ENCODE data around the gene CHI3L2.

The CHI3L2 gene

GRCh38 chr1:111269825-111270406 is 42.4 kb downstream of the CHI3L2 start:
- H3K4me1 Mint-ChIP-seq (ENCODE audit: low read depth): peaks cover 11% of the 10 kb centered on the region
- H3K4me3 Mint-ChIP-seq: no peak overlapping the region
- H3K36me3 Mint-ChIP-seq (ENCODE audit: low read depth): no peaks in the 10 kb centered on the region
- H3K9me3 Mint-ChIP-seq: peaks cover 16% of the 10 kb centered on the region
- no peak overlapping the region for H3K27ac Mint-ChIP-seq
- intact Hi-C loops (cut with micrococcal nuclease): no loop called here
- peaks cover 76% of the 10 kb centered on the region for H3K27me3 Mint-ChIP-seq

DNA sequence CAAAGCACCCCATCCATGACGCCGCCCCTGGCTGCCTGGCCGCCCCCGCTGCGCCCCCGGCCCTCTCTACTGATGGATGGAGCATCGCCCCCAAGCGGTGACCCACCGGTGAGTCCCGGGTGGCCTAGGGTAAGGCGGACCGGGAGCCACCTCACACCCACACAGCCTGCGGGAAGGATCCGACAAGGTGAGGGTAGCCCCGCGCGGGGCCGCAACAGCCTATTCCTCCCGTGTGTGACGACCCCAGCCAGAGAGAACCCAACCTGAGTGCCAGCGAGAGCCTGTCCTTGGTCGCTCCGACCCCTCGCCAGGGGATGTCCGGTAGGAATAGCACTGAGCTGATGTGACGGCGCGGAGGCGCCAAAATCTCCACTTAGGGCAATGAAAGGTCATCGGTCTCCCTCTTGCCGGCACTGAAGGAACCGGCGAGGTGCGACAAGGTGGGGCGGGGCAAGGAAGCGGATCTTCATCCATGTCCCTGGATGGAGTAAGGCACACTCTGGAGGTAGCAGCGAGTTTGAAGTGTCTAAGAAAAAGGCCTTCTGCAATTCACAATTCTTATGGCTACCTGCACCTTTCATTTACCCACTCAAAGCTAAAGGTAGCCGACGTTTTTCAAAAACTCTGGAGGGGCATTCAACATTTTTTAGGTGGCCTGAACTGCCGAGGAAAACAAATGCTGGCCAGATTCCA is 43.4 kb downstream of the CHI3L2 start:
- intact Hi-C loops (cut with micrococcal nuclease): no loop called here
- Mint-ChIP-seq H3K4me1 (ENCODE audit: low read depth) (peaks cover 11% of the 10 kb centered on the region), H3K4me3 (no peak overlapping the region)

GRCh38 chr1:111271464-111271801 is 43.9 kb downstream of the CHI3L2 start:
- Mint-ChIP-seq H3K27me3 (peaks cover 65% of the 10 kb centered on the region), H3K4me3 (no peak overlapping the region), H3K9me3 (peaks cover under 1% of the 10 kb centered on the region), H3K27ac (no peak overlapping the region), H3K4me1 (ENCODE audit: low read depth) (peaks cover 11% of the 10 kb centered on the region), H3K36me3 (ENCODE audit: low read depth) (no peaks in the 10 kb centered on the region)
- intact Hi-C loops (cut with micrococcal nuclease): no loop called here

More for the DNA sequence above, 43.4 kb downstream of the CHI3L2 start:
- H3K9me3 Mint-ChIP-seq: peaks cover 6% of the 10 kb centered on the region
- no peaks in the 10 kb centered on the region for H3K36me3 Mint-ChIP-seq (ENCODE audit: low read depth)
- no peak overlapping the region for H3K27ac Mint-ChIP-seq
- peaks cover 70% of the 10 kb centered on the region for H3K27me3 Mint-ChIP-seq

- H3K9me3 Mint-ChIP-seq: no peaks in the 10 kb centered on the region
- intact Hi-C loops (cut with micrococcal nuclease): no loop called here
- peaks cover 60% of the 10 kb centered on the region for H3K27me3 Mint-ChIP-seq
- H3K36me3 Mint-ChIP-seq (ENCODE audit: low read depth): no peaks in the 10 kb centered on the region
- H3K4me1 Mint-ChIP-seq (ENCODE audit: low read depth): peaks cover 11% of the 10 kb centered on the region
- H3K4me3 Mint-ChIP-seq: no peak overlapping the region
- H3K27ac Mint-ChIP-seq: no peak overlapping the region
Measured at GRCh38 chr1:111272081-111272480, 44.6 kb downstream of the CHI3L2 start.

- H3K4me1 Mint-ChIP-seq (ENCODE audit: low read depth): peaks cover 11% of the 10 kb centered on the region
- no peaks in the 10 kb centered on the region for H3K9me3 Mint-ChIP-seq
- no peak overlapping the region for H3K4me3 Mint-ChIP-seq
- H3K27me3 Mint-ChIP-seq: peaks cover 56% of the 10 kb centered on the region
- H3K27ac Mint-ChIP-seq: no peak overlapping the region
- no peaks in the 10 kb centered on the region for H3K36me3 Mint-ChIP-seq (ENCODE audit: low read depth)
- intact Hi-C loops (cut with micrococcal nuclease): no loop called here
Measured at GRCh38 chr1:111274653-111275052, 47.1 kb downstream of the CHI3L2 start.

DNA sequence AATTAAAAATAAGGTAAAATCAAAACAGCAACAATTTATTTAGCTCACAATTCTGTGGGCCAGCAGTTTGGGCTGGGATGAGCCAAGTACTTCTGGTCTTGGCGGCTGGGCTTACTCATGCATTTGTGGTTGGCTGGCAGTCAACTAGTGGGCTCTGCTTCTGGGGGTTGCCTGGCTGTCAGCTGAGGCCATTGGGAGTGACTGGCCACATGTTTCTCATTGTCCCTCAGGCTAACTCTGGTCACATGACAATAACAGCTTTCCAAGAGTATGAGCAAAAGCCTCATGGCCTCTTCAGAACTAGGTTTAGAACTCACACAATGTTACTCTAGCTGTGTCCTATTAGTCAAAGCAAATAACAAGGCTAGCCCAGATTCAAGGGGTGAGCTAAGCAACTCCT is 47.6 kb downstream of the CHI3L2 start:
- intact Hi-C loops (cut with micrococcal nuclease): no loop called here
- Mint-ChIP-seq H3K9me3 (no peaks in the 10 kb centered on the region), H3K36me3 (ENCODE audit: low read depth) (no peaks in the 10 kb centered on the region), H3K4me3 (no peak overlapping the region), H3K27me3 (peaks cover 54% of the 10 kb centered on the region), H3K4me1 (ENCODE audit: low read depth) (peaks cover 11% of the 10 kb centered on the region), H3K27ac (no peak overlapping the region)

GRCh38 chr1:111275780-111276433 is 48.4 kb downstream of the CHI3L2 start:
- H3K9me3 Mint-ChIP-seq: no peaks in the 10 kb centered on the region
- peaks cover 47% of the 10 kb centered on the region for H3K27me3 Mint-ChIP-seq
- H3K36me3 Mint-ChIP-seq (ENCODE audit: low read depth): no peaks in the 10 kb centered on the region
- intact Hi-C loops (cut with micrococcal nuclease): no loop called here
- H3K4me3 Mint-ChIP-seq: no peak overlapping the region
- no peak overlapping the region for H3K27ac Mint-ChIP-seq
- H3K4me1 Mint-ChIP-seq (ENCODE audit: low read depth): peaks cover 8% of the 10 kb centered on the region

- no peak overlapping the region for H3K27ac Mint-ChIP-seq
- H3K36me3 Mint-ChIP-seq (ENCODE audit: low read depth): no peaks in the 10 kb centered on the region
- H3K9me3 Mint-ChIP-seq: no peaks in the 10 kb centered on the region
- intact Hi-C loops (cut with micrococcal nuclease): no loop called here
- H3K4me1 Mint-ChIP-seq (ENCODE audit: low read depth): no peaks in the 10 kb centered on the region
- peaks cover 19% of the 10 kb centered on the region for H3K27me3 Mint-ChIP-seq
- H3K4me3 Mint-ChIP-seq: no peak overlapping the region
Measured at GRCh38 chr1:111279144-111279543, 51.6 kb downstream of the CHI3L2 start.

DNA sequence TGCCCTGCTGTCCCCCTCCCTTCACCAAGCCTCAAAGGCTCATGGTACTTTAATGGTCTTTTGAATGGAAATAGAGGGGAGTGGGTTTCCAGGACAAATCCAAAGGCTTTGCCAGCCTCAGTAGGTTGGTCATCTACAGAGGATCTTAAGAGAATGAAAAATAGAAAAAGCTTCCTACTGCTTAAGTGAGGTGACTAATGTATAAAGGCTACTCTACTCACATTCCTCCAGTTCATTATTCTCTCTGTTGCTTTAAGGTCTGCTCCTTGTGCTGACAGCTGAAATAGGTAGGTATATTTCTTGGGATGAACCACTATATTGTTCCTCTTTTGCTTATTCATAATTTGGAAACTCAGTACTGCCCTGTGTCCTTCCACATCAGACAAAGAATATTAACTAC is 52.8 kb downstream of the CHI3L2 start:
- H3K4me1 Mint-ChIP-seq (ENCODE audit: low read depth): no peaks in the 10 kb centered on the region
- intact Hi-C loops (cut with micrococcal nuclease): no loop called here
- H3K27ac Mint-ChIP-seq: no peak overlapping the region
- peaks cover 15% of the 10 kb centered on the region for H3K27me3 Mint-ChIP-seq
- H3K36me3 Mint-ChIP-seq (ENCODE audit: low read depth): no peaks in the 10 kb centered on the region
- H3K4me3 Mint-ChIP-seq: no peak overlapping the region
- no peaks in the 10 kb centered on the region for H3K9me3 Mint-ChIP-seq

- Mint-ChIP-seq H3K27me3 (peaks cover 13% of the 10 kb centered on the region), H3K4me1 (ENCODE audit: low read depth) (no peaks in the 10 kb centered on the region), H3K4me3 (no peak overlapping the region), H3K9me3 (no peaks in the 10 kb centered on the region), H3K36me3 (ENCODE audit: low read depth) (no peaks in the 10 kb centered on the region), H3K27ac (no peak overlapping the region)
- intact Hi-C loops (cut with micrococcal nuclease): no loop called here
Measured at GRCh38 chr1:111281411-111281810, 53.9 kb downstream of the CHI3L2 start.

DNA sequence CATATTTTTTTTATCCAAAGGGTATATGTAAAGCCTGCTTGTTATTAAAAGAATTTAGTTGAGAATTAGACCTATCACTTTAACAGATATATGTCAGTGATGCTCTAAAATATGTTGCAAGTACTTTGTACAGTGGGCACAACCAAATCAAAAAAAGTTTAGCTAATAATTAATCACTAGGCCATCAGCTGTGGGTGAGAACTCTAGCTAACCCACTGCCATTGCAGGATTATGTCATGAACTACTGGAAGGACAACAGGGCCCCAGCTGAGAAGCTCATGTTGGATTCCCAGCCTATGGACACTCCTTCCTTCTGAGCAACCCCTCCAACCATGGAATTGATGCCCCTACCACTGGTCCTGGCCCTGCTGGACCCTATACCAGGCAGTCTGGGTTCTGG is 56.3 kb downstream of the CHI3L2 start:
- H3K9me3 Mint-ChIP-seq: no peaks in the 10 kb centered on the region
- H3K4me3 Mint-ChIP-seq: no peak overlapping the region
- no peaks in the 10 kb centered on the region for H3K36me3 Mint-ChIP-seq (ENCODE audit: low read depth)
- H3K27ac Mint-ChIP-seq: no peak overlapping the region
- H3K4me1 Mint-ChIP-seq (ENCODE audit: low read depth): no peaks in the 10 kb centered on the region
- H3K27me3 Mint-ChIP-seq: peaks cover 8% of the 10 kb centered on the region
- intact Hi-C loops (cut with micrococcal nuclease): no loop called here

- intact Hi-C loops (cut with micrococcal nuclease): no loop called here
- Mint-ChIP-seq H3K36me3 (ENCODE audit: low read depth) (no peaks in the 10 kb centered on the region), H3K9me3 (no peaks in the 10 kb centered on the region), H3K4me3 (no peak overlapping the region), H3K27me3 (no peaks in the 10 kb centered on the region), H3K27ac (no peak overlapping the region), H3K4me1 (ENCODE audit: low read depth) (no peaks in the 10 kb centered on the region)
Measured at GRCh38 chr1:111285879-111286278, 58.4 kb downstream of the CHI3L2 start.

GRCh38 chr1:111286912-111287311 is 59.4 kb downstream of the CHI3L2 start:
- Mint-ChIP-seq H3K27ac (no peak overlapping the region), H3K9me3 (no peaks in the 10 kb centered on the region), H3K36me3 (ENCODE audit: low read depth) (no peaks in the 10 kb centered on the region), H3K4me3 (no peak overlapping the region), H3K27me3 (no peaks in the 10 kb centered on the region), H3K4me1 (ENCODE audit: low read depth) (no peaks in the 10 kb centered on the region)
- intact Hi-C loops (cut with micrococcal nuclease): no loop called here

GRCh38 chr1:111289371-111289770 is 61.9 kb downstream of the CHI3L2 start:
- no peaks in the 10 kb centered on the region for H3K36me3 Mint-ChIP-seq (ENCODE audit: low read depth)
- H3K27me3 Mint-ChIP-seq: no peaks in the 10 kb centered on the region
- H3K4me3 Mint-ChIP-seq: no peak overlapping the region
- H3K4me1 Mint-ChIP-seq (ENCODE audit: low read depth): no peaks in the 10 kb centered on the region
- H3K9me3 Mint-ChIP-seq: no peaks in the 10 kb centered on the region
- intact Hi-C loops (cut with micrococcal nuclease): no loop called here
- H3K27ac Mint-ChIP-seq: no peak overlapping the region
